ENCODE data around the gene GRM5. TPM values are rescaled to one million over a fixed set of nuclear protein-coding genes. Genes with fewer than 3 reads are reported as not detected.
"Not testable (repeated sequence)": the region's sequence is repeated elsewhere in the genome, so short reads cannot be mapped to it uniquely, and the experiment has no call there.

Gene GRM5
- total RNA-seq, 1 experiment from 2014 or later, result not detected

DNA sequence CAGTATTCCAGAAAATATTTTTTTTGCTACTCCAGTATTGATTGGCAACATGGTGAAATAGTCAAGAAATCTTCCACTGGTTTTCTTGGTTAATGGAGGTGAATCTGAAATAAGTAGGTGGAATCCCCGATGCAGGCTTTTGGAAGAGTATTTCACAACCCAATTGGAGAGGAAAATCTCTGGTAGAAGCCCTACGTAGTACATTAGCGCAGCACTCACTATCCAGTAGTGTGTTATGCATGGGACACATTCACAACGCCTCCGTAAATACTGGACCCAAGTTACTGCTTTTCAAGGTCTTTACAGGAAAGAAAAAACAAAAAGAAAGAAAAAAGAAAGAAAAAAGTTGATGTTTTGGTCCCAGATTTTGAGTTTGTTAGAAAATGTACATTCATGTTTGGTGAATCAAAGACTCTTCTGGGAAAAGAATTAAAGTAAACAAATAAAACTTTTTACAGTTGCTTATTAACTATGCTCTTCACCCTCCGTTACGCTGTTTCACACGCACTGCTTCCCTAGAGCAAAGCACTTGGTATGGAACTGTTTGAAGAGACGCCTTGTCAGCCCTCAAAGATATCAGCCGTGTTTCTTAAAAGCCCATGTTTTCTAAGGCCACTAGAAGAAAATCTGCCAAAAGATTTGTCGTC, 557.9 kb downstream of the GRM5 start:
- DNase-seq (ENCODE audit: low spot score), result no peak

- DNase-seq (ENCODE audit: low spot score), result no peak
These were observed 564.2 kb downstream of the GRM5 start for GRCh38 chr11:88501541-88501940.

GRCh38 chr11:88495836-88496235, 569.9 kb downstream of the GRM5 start:
- no peak for DNase-seq (ENCODE audit: low spot score)

DNA sequence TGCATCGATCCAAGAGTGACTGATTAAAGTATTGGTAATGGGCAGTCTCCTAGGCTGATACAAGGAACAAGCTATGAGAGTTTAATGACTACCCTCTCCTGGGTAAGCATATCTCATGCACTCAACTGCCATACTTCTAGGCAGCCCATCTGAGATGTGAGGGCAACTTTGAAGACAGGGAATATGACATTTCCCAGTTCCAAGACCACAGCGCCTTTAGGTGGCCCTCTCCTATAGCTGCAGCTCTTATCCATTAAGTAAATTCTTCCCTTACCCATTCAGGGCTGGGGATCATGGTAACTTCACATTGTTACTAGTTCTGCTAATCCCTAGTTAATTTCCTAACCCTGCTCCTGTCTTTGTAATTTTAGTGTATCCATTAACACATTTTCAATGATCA, 570.9 kb downstream of the GRM5 start:
- no peak for DNase-seq (ENCODE audit: low spot score)

GRCh38 chr11:88491674-88492073, 574.1 kb downstream of the GRM5 start:
- no peak for DNase-seq (ENCODE audit: low spot score)

GRCh38 chr11:88489030-88489429, 576.8 kb downstream of the GRM5 start:
- no peak for DNase-seq (ENCODE audit: low spot score)

DNA sequence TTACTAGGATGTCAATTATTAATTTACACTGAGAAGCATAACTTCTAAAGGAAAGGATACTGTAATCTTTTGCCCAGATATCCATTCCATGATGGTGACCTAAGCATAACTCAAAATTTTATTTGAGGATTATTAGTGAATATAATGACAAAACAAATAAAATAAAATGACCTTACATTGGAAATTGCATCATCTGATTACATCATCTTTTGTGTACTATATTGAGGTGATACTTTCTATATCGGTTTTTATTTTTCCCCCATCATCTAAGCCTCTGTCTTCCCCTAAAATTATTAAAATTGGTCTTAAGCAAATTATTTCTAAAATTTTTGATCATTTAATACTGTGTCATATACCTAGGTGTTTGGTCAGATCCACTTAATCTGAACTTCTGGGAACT, 578.1 kb downstream of the GRM5 start:
- no peak for DNase-seq (ENCODE audit: low spot score)

- peak; percentile 35 for DNase-seq (ENCODE audit: low spot score)
These were observed 580.7 kb downstream of the GRM5 start for GRCh38 chr11:88484873-88485621.

- DNase-seq (ENCODE audit: low spot score), result peak; percentile 14
These were observed 582.9 kb downstream of the GRM5 start for GRCh38 chr11:88482871-88483301.

DNA sequence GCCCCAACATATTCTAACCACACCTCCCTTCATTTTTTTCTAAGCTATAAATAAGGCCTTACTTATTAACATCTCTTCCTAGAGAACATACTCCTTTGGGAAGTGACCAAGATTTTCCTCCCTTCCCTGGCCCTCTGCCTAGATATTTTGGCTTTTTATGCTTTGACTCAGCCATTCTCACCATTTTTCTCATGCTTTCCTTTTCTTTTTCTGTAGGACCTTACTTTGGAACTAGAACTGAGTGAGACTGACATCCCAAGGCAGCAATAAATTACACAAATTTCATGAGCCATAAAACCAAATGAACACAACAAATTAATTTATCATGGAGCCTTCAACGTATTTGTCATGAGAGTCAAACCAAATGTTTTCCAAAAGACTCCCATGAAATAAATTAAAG, 585.6 kb downstream of the GRM5 start:
- peak; percentile 78 for DNase-seq (ENCODE audit: low spot score)

DNA sequence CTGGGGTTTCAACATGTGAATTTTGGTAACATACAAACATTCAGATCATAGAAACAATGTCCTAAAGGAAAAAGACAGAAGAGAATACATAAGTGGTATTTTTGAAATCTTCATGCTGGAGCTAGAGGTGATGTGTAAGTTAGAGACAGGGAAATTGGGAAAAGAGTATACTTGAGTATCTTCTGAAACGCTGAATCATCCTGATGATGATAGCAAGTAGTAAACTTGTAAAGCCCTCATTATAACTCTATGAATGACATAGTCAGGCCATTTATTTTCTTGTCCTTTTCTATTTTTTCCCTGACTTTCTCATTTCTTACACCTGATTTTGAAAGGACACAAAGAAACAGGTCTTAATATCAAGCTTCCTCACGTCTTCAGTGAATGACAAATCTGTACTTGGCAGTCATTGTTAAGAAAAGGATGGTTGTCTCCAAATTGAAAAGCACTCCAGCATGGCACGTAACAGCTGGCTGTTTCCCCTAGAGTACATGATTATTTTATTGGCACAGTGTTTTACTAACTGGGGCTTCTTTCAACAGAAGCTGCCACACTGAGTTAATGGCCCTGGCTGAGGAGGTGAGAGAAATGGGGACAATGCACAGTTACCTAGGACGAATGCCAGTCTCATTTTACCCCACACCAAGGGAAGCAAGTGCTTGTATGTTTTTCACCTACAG, 587.5 kb downstream of the GRM5 start:
- DNase-seq (ENCODE audit: low spot score), result no peak

GRCh38 chr11:88475991-88476418, 589.8 kb downstream of the GRM5 start:
- no peak for DNase-seq (ENCODE audit: low spot score)

DNA sequence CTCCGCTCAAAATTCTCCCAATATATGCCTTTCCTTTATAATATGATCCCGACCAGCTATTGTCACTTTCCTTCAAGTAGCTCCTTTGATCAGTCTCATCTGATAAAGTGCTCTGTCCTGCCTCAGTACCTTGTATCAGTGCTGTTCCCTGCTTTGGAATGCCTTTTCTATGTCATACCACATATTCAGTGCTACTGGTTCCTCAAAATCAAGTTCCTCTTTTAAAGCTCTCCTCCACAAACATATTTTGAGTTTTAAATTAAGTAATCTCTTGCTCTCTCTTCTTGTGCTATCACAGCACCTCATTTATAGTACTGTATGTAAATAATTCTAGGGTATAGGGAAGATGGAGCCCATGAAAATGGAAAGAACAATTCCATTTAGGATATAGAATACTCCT, 591.1 kb downstream of the GRM5 start:
- DNase-seq (ENCODE audit: low spot score), result no peak

DNA sequence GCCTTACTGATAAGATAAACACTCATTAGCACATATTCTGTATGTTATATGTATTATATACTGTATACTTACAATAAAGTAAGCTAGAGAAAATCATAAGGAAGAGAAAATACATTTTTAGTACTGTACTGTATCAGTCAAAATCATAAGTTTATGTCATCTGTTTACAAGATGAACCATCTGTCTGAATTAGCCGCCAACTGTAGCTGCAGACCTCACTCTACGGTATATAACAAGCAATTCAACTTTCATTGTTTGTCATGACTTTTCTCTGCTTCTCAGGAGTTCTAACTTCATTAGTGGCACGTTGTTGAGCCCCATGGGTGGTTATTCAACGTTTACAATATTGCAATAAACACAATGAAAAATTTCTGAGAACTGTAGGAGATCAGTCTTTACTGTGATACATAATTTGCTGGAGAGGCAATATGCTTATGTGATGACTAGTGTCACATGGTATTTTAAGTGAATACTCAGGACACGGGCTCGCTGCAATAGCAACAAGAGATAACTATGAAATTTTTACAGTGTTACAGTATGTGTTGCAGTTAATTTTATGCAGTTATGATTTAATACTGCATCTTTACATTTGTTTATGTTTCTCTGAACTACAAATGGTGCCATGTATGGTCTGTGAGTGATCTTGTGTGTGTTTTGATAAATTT, 596.1 kb downstream of the GRM5 start:
- no peak for DNase-seq (ENCODE audit: low spot score)

GRCh38 chr11:88464528-88464927, 601.3 kb downstream of the GRM5 start:
- DNase-seq (ENCODE audit: low spot score), result no peak

DNA sequence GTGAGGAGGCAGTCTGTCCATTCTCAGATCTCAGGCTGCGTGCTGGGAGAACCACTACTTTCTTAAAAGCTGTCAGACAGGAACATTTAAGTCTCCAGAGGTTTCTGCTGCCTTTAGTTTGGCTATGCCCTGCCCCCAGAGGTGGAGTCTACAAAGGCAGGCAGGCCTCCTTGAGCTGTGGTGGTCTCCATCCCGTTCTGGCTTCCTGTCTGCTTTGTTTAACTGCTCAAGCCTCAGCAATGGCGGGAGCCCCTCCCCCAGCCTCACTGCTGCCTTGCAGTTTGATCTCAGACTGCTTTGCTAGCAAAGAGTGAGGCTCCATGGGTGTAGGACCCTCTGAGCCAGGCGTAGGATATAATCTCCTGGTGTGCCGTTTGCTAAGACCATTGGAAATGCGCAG, 602.5 kb downstream of the GRM5 start:
- DNase-seq (ENCODE audit: low spot score), result not testable (repeated sequence)

- DNase-seq (ENCODE audit: low spot score), result not testable (repeated sequence)
These were observed 607.7 kb downstream of the GRM5 start for GRCh38 chr11:88458047-88458446.

- no peak for DNase-seq (ENCODE audit: low spot score)
These were observed 609.8 kb downstream of the GRM5 start for GRCh38 chr11:88455974-88456373.

DNA sequence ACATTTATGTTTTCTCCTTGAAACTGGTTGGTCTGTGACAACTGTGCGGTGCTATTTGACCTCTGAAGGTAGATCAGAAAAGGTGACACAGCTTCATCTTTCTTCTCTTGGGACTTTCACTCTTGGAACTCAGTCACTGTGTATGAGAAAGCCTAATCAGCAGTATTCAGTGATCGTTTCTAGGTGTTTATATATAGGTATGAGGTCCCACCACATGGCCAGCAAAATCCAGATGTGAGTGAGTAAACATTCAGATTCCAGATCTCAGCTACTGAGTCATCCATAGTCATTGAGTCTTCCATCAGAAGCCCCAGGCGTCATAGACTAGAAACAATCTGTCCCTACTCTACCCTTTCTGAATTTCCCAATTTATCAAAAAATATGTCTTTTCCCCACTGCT, 610.9 kb downstream of the GRM5 start:
- DNase-seq (ENCODE audit: low spot score), result no peak
